ENCODE results near the gene GFRA1.
"Not testable (repeated sequence)": the region's sequence is repeated elsewhere in the genome, so short reads cannot be mapped to it uniquely, and the experiment has no call there.

GFRA1 gene

DNA sequence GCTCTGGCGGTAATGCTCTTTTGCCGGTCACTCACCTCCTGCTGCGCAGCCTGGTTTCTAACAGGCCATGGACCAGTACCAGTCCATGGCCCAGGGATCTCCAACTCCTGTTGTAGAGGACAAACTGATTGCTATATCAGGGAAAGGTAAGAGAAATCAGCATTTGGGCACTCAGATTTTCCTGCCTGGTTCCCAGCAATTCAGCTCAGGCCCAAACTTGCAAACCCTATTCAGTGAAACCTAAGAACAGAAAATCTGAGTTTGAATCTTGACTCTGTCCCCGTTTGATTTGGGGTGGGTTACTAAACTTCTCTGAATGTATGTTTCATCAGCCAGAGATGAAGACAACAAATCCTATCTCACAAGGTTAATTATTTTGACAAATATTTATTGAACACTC, 77.4 kb downstream of the GFRA1 start:
- DNase-seq = no peak

GRCh38 chr10:116195039-116195438, 78.0 kb downstream of the GFRA1 start:
- no peak for DNase-seq

- no peak for DNase-seq
Measured at GRCh38 chr10:116194061-116194460, 78.9 kb downstream of the GFRA1 start.

GRCh38 chr10:116190883-116191282, 82.1 kb downstream of the GFRA1 start:
- DNase-seq = no peak

- no peak for DNase-seq
Measured at GRCh38 chr10:116186273-116186672, 86.7 kb downstream of the GFRA1 start.

DNA sequence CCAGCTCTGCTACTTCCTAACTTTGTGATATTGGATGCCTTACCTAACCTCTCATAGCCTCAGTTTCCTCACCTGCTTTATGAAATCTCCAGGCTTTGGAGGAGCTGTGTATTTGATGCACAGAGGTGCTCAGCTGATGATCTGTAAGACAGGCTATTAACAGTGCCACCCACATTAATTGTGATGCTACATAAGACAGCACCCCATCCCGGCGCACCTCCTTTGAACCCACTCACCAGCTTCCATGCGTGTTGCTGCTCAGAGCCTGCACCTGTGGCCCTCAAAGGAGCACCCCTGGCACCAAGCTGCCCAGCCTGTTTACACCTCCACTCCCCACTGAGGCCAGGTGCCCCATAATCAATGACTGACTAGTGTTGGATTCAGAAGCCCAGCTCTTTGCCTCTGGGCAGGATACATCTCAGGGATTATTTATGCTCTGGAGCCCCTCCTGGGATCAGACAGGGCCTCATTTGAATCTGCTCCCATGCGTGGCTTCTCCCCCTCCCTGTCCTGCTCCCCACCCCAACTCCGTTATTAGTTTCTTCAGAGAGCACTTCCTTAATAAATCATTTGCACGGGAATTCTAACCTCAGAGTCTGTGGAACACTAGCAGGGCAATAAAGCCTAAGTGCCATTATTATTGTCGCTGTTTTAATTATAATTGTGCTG, 87.7 kb downstream of the GFRA1 start:
- DNase-seq = no peak

DNA sequence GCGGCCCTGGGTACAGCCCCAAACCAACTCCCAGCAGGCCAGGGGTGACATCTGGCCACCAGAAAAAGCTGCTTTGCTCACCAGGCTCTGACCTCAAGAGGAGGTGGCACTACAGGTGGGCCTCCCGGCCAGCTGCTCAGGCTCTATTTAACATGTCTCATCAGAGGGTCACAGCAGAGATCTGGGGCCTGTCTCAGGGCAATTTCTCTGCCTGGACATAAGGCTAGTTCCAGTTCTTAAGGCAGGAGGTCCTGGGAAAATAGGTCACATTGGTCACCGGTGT, 88.6 kb downstream of the GFRA1 start:
- no peak for DNase-seq

GRCh38 chr10:116183733-116184511, 89.1 kb downstream of the GFRA1 start:
- DNase-seq = no peak

GRCh38 chr10:116182426-116182825, 90.6 kb downstream of the GFRA1 start:
- DNase-seq = no peak

GRCh38 chr10:116178086-116178605, 94.9 kb downstream of the GFRA1 start:
- DNase-seq = no peak

DNA sequence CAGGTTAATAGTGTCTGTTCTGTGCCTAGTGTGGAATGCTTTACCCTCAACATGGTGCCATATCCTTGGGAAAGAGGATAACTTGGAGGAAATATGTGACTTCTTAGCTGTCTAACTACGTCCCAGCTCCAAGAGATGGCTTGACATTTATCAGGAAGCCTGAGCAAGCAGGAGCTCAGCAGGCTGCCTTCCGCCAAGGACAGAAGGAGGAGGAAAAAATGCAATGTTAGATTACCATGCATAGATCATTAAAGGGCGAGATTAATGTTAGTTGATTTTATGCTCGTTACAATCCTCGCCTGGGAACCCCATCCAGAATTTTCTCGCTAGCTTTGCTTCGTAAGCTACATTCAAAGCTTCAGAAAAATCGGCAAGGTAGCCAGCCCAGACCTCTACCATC, 97.8 kb downstream of the GFRA1 start:
- no peak for DNase-seq

DNA sequence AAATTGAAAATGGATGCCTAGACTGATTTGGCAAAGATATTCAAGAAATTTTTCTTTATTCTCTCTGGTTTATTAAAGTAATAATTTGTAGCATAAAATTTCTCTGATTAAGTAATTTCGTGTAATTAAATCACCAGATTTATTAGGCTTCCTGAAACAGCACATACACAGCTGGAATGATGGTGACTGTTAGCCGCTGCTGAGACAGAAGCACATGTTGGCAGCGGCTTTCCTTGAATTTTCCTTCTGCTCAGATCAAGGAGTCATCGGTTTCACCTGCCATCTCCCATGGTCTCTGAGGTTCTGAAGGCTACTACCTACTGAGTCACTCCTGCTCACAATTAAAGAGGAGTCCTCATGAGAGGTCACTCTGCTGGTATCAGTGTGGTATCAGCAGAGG, 101.5 kb downstream of the GFRA1 start:
- DNase-seq = no peak

DNA sequence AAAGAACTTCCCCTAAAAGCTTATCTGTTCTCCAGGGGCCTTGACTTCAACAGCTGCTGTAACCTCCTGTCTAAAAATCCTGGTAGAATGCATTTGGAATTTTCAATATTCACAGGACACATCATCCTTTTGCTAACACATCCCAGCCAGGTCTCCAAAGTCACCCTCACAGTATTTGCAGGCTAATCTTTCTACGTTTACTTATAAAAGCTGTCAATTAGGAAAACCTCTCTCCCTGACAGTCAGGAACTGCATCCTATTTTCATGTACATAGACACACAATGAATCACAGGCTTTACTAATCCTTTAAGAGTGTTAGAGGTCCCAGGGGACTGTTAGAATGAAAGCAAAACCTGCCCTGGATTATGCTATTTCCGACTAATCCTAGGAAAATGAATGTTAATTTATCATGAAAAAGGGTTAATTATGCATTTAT, 102.2 kb downstream of the GFRA1 start:
- no peak for DNase-seq

GRCh38 chr10:116169782-116170445, 103.1 kb downstream of the GFRA1 start:
- DNase-seq = no peak

DNA sequence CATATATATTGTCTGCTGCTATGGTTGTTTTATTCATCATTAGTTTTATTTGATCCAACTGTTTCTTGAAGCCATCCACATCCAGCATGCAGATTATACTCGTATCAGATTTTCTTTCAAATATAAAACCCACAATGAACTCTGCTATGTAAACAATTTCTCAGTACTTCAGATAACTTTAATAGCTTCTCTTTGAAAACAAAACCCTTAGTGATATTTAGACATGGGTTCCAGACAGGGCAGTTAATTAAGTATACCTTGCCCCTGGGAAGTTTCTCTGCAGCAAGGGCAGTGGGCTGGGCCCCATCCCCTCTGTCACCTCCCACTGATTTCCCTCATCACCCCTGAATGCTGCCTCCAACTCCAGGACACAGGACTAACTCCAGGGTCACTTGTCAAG, 104.3 kb downstream of the GFRA1 start:
- no peak for DNase-seq

- no peak for DNase-seq
Measured at GRCh38 chr10:116168329-116168728, 104.7 kb downstream of the GFRA1 start.

DNA sequence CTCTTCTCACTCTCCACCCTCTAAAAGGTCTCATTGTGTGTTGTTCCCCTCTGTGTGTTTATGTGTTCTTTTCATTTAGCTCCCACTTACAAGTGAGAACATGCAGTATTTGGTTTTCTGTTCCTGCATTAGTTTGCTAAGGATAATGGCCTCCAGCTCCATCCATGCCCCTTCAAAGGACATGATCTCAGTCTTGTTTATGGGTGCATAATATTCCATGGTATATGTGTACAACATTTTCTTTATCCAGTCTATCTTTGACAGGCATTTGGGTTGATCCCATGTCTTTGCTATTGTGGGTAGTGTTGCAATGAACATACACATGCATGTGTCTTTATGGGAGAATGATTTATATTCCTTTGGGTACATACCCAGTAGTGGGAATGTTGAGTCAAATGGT, 107.1 kb downstream of the GFRA1 start:
- not testable (repeated sequence) for DNase-seq

DNA sequence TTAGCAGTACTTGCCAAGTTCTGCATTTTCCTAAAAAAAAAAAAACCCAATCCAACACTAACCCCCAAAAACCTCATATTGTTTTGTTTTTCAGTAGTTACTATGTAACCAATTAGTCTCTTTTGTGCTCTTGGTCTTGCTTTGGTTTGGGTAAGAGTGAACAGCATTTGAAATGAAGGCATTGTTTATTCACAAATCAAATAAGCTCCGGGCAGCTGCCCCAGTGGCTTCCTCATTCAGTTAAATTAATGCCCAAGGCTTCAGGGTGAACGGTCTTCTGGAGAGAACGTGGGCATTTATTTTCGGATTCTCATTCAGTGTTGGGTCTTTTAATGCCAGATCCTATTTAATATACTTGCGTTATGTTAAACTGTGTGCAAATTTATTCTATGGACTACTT, 108.7 kb downstream of the GFRA1 start:
- DNase-seq = no peak

DNA sequence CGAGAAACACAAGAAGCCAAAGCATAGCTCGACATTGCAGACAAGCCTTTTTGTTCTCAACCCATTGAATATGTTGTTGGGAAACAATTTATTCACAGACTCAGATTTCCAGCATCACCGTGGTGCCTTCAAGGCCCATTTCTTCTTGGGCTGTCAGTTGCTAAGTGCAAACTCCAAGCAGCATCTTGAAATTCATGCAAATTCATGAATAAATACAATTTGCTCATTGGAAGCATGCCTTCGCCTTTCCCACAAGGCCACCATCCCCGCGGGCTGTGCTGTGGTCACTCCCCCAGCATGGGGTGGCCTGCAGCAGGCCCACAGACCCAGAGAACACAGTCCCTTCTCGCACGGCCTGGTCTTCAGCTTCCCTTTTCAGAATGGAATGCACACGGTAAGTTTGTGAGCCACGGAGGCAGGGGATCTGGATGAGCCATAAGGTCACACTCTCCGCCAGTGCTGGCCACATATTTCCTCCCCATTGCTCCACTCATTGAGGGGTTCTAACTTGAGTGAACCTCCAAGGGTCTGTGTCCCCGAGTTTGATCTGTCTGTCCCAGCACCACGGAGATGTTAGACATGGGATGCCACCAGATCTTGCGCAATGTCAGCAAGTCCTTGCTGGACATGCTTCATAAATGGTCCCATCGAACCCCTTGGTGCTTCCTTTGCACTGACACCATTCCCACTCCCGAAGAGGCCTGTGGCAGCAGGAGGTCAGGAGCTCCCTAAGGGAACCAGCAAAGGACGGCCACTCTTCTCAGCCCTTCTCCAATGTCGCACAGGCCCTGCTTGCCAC, 109.5 kb downstream of the GFRA1 start:
- DNase-seq = no peak

- no peak for DNase-seq
Measured at GRCh38 chr10:116162851-116163250, 110.2 kb downstream of the GFRA1 start.

DNA sequence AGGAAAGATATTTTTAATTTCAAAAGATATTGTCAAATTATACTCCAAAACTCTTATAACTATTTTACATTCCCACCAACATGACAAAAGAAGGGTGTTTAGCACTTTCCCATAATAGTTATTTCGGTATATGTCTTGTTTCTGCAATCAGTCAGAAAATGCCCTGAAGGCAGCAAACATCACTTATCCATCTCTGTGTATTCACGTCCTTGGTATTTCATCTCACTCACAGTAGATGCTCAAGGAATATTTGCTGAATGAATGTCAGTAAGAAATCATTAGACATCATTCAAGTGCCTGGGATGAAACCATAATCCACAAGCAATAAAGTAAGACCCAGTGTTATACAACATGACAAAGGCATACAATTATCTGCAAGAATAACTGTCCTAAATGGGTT, 112.7 kb downstream of the GFRA1 start:
- DNase-seq = no peak

DNA sequence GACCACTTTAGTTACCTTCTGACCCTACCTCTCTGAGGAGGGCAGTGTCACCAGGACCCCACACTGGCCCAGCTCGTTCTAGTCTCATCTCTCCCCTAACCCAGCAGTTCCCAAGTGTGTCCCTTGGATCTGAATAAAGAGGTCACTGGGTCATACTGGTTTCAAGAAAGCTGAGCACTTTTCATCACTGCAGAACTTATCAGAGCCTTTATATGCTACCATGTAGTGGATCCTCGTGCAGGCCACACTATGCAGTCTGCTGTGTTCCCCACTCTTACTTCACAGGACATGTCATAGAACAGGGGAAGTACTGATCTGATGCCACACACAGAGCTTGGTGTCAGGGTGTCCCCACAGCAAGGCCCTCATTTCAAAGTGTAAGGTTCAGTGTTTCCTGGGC, 113.8 kb downstream of the GFRA1 start:
- no peak for DNase-seq

DNA sequence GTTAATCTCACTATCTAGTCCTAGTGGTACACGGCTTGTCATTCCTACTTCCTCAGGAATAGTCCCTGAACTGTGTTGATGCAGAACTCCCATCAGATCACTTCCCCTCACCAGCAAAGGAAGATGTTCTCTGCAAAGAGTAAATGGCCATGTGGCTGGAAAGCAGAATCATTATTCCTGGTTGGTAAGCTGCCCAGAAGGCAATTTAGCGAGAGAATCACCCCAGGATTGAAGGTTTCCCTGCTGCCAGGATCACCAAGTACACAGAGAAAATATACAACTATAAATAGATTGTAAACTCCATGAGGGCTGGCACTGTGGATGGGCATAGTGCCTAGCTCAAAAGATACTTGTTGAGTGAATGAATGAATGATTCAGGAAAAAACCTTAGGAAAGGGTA, 115.0 kb downstream of the GFRA1 start:
- DNase-seq = no peak
